Effector memory CD4-positive, alpha-beta T cell (primary cell): Measurements from ENCODE around the gene MAZ.

Experiments
- DNase-seq, 3 donors: peaks; one replicate each; pipeline ENCODE4 v3.0.0-alpha.2; 2020
- H3K27ac ChIP-seq: 2 replicates; pipeline ENCODE4 v1.7.0; 2013; ENCODE audit warnings: mild to moderate bottlenecking, low read length, moderate library complexity; ENCODE audit not compliant: insufficient read depth, poor library complexity, severe bottlenecking
- H3K27me3 ChIP-seq: replicated peaks from 2 replicates; pipeline ENCODE4 v1.7.0; 2013; ENCODE audit warnings: mild to moderate bottlenecking, low read length; ENCODE audit not compliant: insufficient read depth, control insufficient read depth, poor library complexity, severe bottlenecking
- H3K36me3 ChIP-seq: 2 replicates; pipeline ENCODE4 v1.7.0; 2013; ENCODE audit warnings: mild to moderate bottlenecking, low read length, moderate library complexity; ENCODE audit not compliant: control insufficient read depth, insufficient read depth
- H3K4me1 ChIP-seq: 2 replicates; pipeline ENCODE4 v1.7.0; 2013; ENCODE audit warnings: low read length, mild to moderate bottlenecking; ENCODE audit not compliant: control insufficient read depth, insufficient read depth, poor library complexity, severe bottlenecking
- H3K4me3 ChIP-seq: 2 replicates; pipeline ENCODE4 v1.7.0; 2013; ENCODE audit warnings: low read length, low read depth, mild to moderate bottlenecking; ENCODE audit not compliant: insufficient read depth, poor library complexity, severe bottlenecking
- H3K9me3 ChIP-seq: 2 replicates; pipeline ENCODE4 v1.7.0; 2013; ENCODE audit warnings: mild to moderate bottlenecking, low read length, moderate library complexity; ENCODE audit not compliant: control insufficient read depth

MAZ gene

DNA sequence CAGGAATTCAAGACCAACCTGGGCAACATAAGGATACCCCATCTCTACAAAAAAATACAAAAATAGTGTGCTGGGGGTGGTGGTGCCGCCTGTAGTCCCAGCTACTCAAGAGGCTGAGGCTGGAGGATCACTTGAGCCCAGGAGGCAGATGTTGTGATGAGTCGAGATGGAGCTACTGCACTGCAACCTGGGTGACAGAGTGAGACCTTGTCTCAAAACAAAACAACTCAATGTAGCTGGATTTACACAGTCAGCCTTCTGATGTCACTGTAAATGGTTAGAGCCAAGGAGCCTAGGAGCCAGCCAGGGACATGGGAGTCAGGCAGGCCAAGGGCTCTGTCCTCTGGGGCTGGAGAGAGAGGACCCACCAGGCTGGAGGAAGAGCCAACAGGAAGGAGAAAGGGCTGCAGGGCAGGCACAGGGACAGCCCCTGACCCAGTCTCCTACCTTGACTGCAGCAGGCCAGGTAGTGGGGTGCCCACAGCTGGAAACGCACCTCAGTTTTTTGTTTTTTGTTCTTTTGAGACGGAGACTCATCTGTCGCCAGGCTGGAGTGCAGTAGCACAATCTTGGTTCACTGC, 48.3 kb downstream of the MAZ start:
- H3K27ac ChIP-seq, result no peak overlapping the region
- DNase-seq, result no peak
- peaks cover 16% of the 10 kb centered on the region for H3K36me3 ChIP-seq
- no peaks in the 10 kb centered on the region for H3K9me3 ChIP-seq
- no peaks in the 10 kb centered on the region for H3K4me1 ChIP-seq
- H3K27me3 ChIP-seq, result no peaks in the 10 kb centered on the region
- H3K4me3 ChIP-seq, result no peak overlapping the region

DNA sequence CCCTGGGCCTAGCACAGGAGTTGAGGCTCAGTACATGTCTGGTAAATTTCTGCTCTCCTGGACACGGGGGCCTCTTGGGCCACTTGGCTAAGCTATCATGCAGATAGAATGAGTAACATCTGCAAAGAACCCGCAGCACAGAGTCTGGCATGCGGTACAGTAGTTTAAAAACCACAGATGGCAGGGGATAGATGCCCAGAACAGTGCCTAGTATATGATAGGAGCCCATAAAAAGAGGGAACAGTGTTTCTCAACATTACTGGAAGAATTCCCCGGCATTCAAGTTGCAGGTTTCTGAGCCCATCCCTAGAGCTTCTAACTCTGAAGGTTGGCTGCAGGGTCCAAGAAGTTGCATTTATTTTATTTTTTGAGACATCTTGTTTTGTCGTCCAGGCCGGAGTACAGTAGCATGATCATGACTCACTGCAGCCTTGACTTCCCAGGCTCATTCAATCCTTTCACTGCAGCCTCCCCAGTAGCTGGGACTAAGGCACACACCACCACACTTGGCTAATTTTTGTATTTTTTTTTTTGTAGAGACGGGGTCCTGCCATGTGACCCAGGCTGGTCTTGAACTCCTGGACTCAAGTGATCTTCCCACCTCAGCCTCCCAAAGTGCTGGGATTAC, 50.9 kb downstream of the MAZ start:
- Histone ChIP-seq H3K27ac (no peak overlapping the region), H3K9me3 (no peaks in the 10 kb centered on the region), H3K27me3 (no peaks in the 10 kb centered on the region), H3K36me3 (peaks cover 27% of the 10 kb centered on the region), H3K4me1 (peaks cover 11% of the 10 kb centered on the region), H3K4me3 (no peak overlapping the region)
- DNase-seq, result no peak

GRCh38 chr16:29858149-29858849, 52.0 kb downstream of the MAZ start:
- Histone ChIP-seq H3K27me3 (no peaks in the 10 kb centered on the region), H3K27ac (no peak overlapping the region), H3K9me3 (no peaks in the 10 kb centered on the region), H3K4me1 (peaks cover 15% of the 10 kb centered on the region), H3K4me3 (no peak overlapping the region), H3K36me3 (peaks cover 27% of the 10 kb centered on the region)
- no peak for DNase-seq

- DNase-seq, result no peak
- no peak overlapping the region for H3K4me3 ChIP-seq
- peaks cover 27% of the 10 kb centered on the region for H3K36me3 ChIP-seq
- H3K9me3 ChIP-seq, result no peaks in the 10 kb centered on the region
- H3K27ac ChIP-seq, result no peak overlapping the region
- peaks cover 19% of the 10 kb centered on the region for H3K4me1 ChIP-seq
- H3K27me3 ChIP-seq, result no peaks in the 10 kb centered on the region
These were observed 52.6 kb downstream of the MAZ start for GRCh38 chr16:29858974-29859373.

DNA sequence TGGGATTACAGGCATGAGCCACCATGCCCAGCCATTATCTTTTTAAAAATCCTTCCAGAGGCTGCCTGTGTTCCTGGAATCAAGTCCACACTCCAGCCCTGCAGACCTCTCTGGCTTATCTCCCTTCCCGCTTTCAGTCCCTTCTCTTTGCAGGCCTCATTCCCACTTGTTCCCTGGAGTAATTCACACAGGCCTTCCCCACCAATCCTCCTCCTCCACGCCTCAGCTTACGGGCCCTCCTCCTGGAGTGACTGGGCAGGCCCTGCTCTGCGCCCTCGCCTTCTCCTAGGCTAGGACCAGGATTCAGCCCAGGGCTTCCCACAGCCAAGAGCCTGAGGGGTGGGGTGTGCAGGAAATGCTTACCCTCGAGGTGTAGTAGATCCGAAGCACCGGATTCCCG, 53.9 kb downstream of the MAZ start:
- Histone ChIP-seq H3K4me1 (peaks cover 19% of the 10 kb centered on the region), H3K9me3 (no peaks in the 10 kb centered on the region), H3K27me3 (no peaks in the 10 kb centered on the region), H3K36me3 (peaks cover 27% of the 10 kb centered on the region), H3K27ac (no peak overlapping the region), H3K4me3 (no peak overlapping the region)
- no peak for DNase-seq
